ENCODE results near the gene ATP8B3. TPM values are rescaled to one million over a fixed set of nuclear protein-coding genes. Genes with fewer than 3 reads are reported as not detected.
A peak's percentile ranks its signal among the peaks of the same experiment; 100 is the strongest.

ATP8B3 gene
- total and polyA plus RNA-seq, 2 of the 13 experiments (the other 11 are each of a cell fraction or from before 2014, with no cell fraction given): 2.6 to 5.9 TPM

- no peak for TF ChIP-seq ZNF770 (CRISPR knock-in tag; IDR thresholded peaks at IDR 0.05)
- TF ChIP-seq ZNF800 (CRISPR knock-in tag; IDR thresholded peaks at IDR 0.05): 0 out of 2 replicates have a peak, but pooled peaks have one; percentile 41
- TF ChIP-seq PAXIP1 (CRISPR knock-in tag; conservative IDR thresholded peaks at IDR 0.05): peak; percentile 71
- TF ChIP-seq ZNF687 (CRISPR knock-in tag; IDR thresholded peaks at IDR 0.05): peak; percentile 87
- TF ChIP-seq KDM6A (CRISPR knock-in tag; IDR thresholded peaks at IDR 0.05; ENCODE audit: low read depth): 0 out of 2 replicates have a peak, but pooled peaks have one; percentile 24
- peak; percentile 10; the same call in 1 of the 2 replicates for TF ChIP-seq ZNF451 (CRISPR knock-in tag; IDR thresholded peaks at IDR 0.05)
- TF ChIP-seq GLI4 (CRISPR knock-in tag; IDR thresholded peaks at IDR 0.05; ENCODE audit: borderline replicate concordance): no peak
- no peak for TF ChIP-seq ZFP91 (CRISPR knock-in tag; IDR thresholded peaks at IDR 0.05; ENCODE audit: borderline replicate concordance)
- TF ChIP-seq ZNF354B (CRISPR knock-in tag; IDR thresholded peaks at IDR 0.05): 0 out of 2 replicates have a peak, but pooled peaks have one; percentile 52
- no peak for TF ChIP-seq LCORL (IDR thresholded peaks at IDR 0.05)
- peak; percentile 51; the same call in 1 of the 2 replicates for TF ChIP-seq LCORL (CRISPR knock-in tag; IDR thresholded peaks at IDR 0.05)
- no peak for TF ChIP-seq SRSF1 (optimal IDR thresholded peaks at IDR 0.05; ENCODE audit: low read depth, low read length)
- TF ChIP-seq BRD4 (CRISPR knock-in tag; IDR thresholded peaks at IDR 0.05): 0 out of 2 replicates have a peak, but pooled peaks have one; percentile 26
- no peak for TF ChIP-seq ZFP37 (CRISPR knock-in tag; IDR thresholded peaks at IDR 0.05; ENCODE audit: borderline replicate concordance)
Measured at GRCh38 chr19:1839658-1840540, 27.8 kb upstream of the ATP8B3 start (continued).
